ENCODE results near the gene PID1.

DNA sequence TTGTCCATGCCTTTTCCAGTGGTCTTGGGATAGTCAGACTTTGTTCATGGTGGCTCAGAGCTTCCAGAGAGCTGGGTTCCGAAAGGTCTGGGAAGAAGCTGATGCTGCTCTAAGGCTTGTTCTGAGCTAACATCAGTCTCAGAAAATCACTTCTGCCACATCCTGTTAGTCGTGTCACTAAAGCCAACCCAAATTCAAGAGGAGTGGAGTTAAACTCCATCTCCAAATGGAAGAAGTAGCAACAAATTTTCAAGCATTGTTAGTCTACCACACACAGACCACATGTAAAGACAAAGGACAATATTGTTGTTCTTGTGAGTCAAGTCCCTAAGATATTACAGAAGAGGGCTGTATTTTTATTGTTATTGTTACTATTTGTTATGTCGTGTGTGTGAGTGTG, 77.8 kb downstream of the PID1 start:
- TF ChIP-seq CTCF (IDR thresholded peaks at IDR 0.05) (no peak), YY1 (IDR thresholded peaks at IDR 0.05; ENCODE audit: low read depth) (no peak), FOXM1 (IDR thresholded peaks at IDR 0.05; ENCODE audit: low read depth) (no peak), POLR2AphosphoS5 (IDR thresholded peaks at IDR 0.05; ENCODE audit: low read depth, low read length) (no peak), EP300 (IDR thresholded peaks at IDR 0.05; ENCODE audit: borderline replicate concordance in 1 of 2, low read depth in 1 of 2, low read length in 1 of 2) (no peak)
